Keratinocyte (primary cell): ENCODE results near the gene ZNF678. TPM values are rescaled to one million over a fixed set of nuclear protein-coding genes. Genes with fewer than 3 reads are reported as not detected.

Experiments used
- DNase-seq: peaks from one replicate; pipeline ENCODE4 v3.0.0-alpha.2; 2011; ENCODE audit warnings: low read depth, missing footprints, low spot score
- FAIRE-seq: peaks from 2 replicates; lab custom pipeline; 2011; peaks lifted over from hg19 to GRCh38; lab: Jason Lieb, UNC
- H2AFZ ChIP-seq: 2 replicates; pipeline ENCODE4 v1.6.0; 2012; ENCODE audit warnings: low read length, control low read depth, inconsistent platforms; ENCODE audit not compliant: control insufficient read depth
- H3K27ac ChIP-seq: 2 replicates; pipeline ENCODE4 v1.5.1; 2011; ENCODE audit warnings: low read length; ENCODE audit not compliant: control insufficient read depth, insufficient read depth
- H3K27me3 ChIP-seq: 3 replicates; pipeline ENCODE4 v1.6.0; 2011; ENCODE audit warnings: low read length; ENCODE audit not compliant: control insufficient read depth, insufficient read depth; ENCODE audit errors: extremely low read depth
- H3K36me3 ChIP-seq, 2 experiments: 2 replicates in 1 of 2; 3 replicates in 1 of 2; pipeline ENCODE4 v1.5.1; 2011; ENCODE audit warnings: low read length in 2 of 2, mild to moderate bottlenecking in 1 of 2; ENCODE audit not compliant: control insufficient read depth in 2 of 2, insufficient read depth in 2 of 2; ENCODE audit errors: extremely low read depth in 1 of 2
- H3K4me1 ChIP-seq: 3 replicates; pipeline ENCODE4 v1.5.1; 2011; ENCODE audit warnings: low read length; ENCODE audit not compliant: control insufficient read depth, insufficient read depth; ENCODE audit errors: extremely low read depth
- H3K4me2 ChIP-seq: 3 replicates; pipeline ENCODE4 v1.6.0; 2011; ENCODE audit warnings: low read depth, low read length; ENCODE audit not compliant: control insufficient read depth, insufficient read depth; ENCODE audit errors: extremely low read depth
- H3K4me3 ChIP-seq, 3 experiments: fragments of 200-600 bp in 1 of 3; sonication (generic) in 1 of 3; 2 replicates in 2 of 3; 3 replicates in 1 of 3; pipeline ENCODE4 v1.5.1; 2011 to 2016; ENCODE audit warnings: low read length in 3 of 3, mild to moderate bottlenecking in 3 of 3, control low read depth in 2 of 3, inconsistent platforms in 1 of 3, low read depth in 1 of 3, mixed read lengths in 1 of 3, mixed run types in 1 of 3, moderate library complexity in 1 of 3; ENCODE audit not compliant: control insufficient read depth in 2 of 3, insufficient read depth in 2 of 3; ENCODE audit errors: extremely low read depth in 1 of 3
- H3K79me2 ChIP-seq: 2 replicates; pipeline ENCODE4 v1.6.0; 2012; ENCODE audit warnings: low read length; ENCODE audit not compliant: control insufficient read depth, insufficient read depth
- H3K9ac ChIP-seq: 3 replicates; pipeline ENCODE4 v1.6.0; 2011; ENCODE audit warnings: low read length; ENCODE audit not compliant: control insufficient read depth, insufficient read depth; ENCODE audit errors: extremely low read depth
- H3K9me1 ChIP-seq: 3 replicates; pipeline ENCODE4 v1.6.0; 2011; ENCODE audit warnings: low read length; ENCODE audit not compliant: control insufficient read depth, insufficient read depth; ENCODE audit errors: extremely low read depth
- H3K9me3 ChIP-seq: 2 replicates; pipeline ENCODE4 v1.5.1; 2012; ENCODE audit warnings: low read depth, low read length; ENCODE audit not compliant: control insufficient read depth
- H4K20me1 ChIP-seq: 3 replicates; pipeline ENCODE4 v1.6.0; 2011; ENCODE audit warnings: low read length; ENCODE audit not compliant: control insufficient read depth, insufficient read depth; ENCODE audit errors: extremely low read depth
- CTCF ChIP-seq, 3 experiments: IDR thresholded peaks in 1 of 3; conservative IDR thresholded peaks in 1 of 3; optimal IDR thresholded peaks in 1 of 3; 2 replicates in 2 of 3; 3 replicates in 1 of 3; pipeline versions ENCODE3 to v1.5.1; 2011; ENCODE audit warnings: low read length in 3 of 3, mild to moderate bottlenecking in 3 of 3, moderate library complexity in 2 of 3, control low read depth in 1 of 3, inconsistent platforms in 1 of 3; ENCODE audit not compliant: insufficient read depth in 2 of 3; ENCODE audit errors: extremely low read depth in 1 of 3
- EZH2 ChIP-seq: IDR thresholded peaks from one replicate; pipeline ENCODE4 v1.6.1; 2012; ENCODE audit warnings: inconsistent platforms, mild to moderate bottlenecking, low read length, moderate library complexity
- dilution Hi-C: fragments of 300-500 bp; cut with MboI; formaldehyde crosslinking; loops from one replicate; pipeline ENCODE4 v1.7.0; 2020; ENCODE audit warnings: low sequenced_read_pairs; ENCODE audit not compliant: extremely low pct_ligation_motif_present
- polyA plus RNA-seq, 5 experiments: library from polyadenylated mRNA; depleted of rRNA in 3 of 5; stranded (reverse) in 3 of 5; stranded (forward) in 1 of 5; unstranded in 1 of 5; fragments of >200 nt; gene quantifications; 1 replicate in 1 of 5; 2 replicates in 3 of 5; 3 replicates in 1 of 5; pipeline versions ENCODE4 v1.2.1 to v1.2.3, GENCODE V29; 2011 to 2012; ENCODE audit warnings: missing spikeins in 2 of 5, low read depth in 1 of 5, low replicate concordance in 1 of 5

ZNF678 gene
- polyA plus RNA-seq, 1 donor (not counting 4 experiments of a cell fraction or from before 2014, with no cell fraction given): 3.0 TPM

DNA sequence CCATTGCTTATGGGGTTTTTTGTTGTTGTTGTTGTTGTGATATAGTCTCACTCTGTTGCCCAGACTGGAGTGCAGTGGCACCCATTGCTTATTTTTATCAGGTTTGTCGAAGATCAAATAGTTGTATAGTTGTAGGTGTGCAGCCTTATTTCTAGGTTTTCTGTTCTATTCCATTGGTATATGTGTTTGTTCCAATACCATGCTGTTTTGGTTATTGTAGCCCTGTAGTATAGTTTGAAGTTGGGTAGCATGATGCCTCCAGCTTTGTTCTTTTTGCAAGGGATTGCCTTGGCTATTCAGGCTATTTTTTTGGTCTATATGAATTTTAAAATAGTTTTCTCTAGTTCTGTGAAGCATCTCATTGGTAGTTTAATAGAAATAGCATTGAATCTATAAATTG lies 11.6 kb downstream of the ZNF678 start:
- Histone ChIP-seq H3K9me1 (no peaks in the 10 kb centered on the region), H3K4me3 (no peak overlapping the region), H3K4me1 (no peaks in the 10 kb centered on the region), H3K79me2 (peaks cover 38% of the 10 kb centered on the region), H3K27me3 (no peaks in the 10 kb centered on the region), H3K36me3 (no peaks in the 10 kb centered on the region), H3K4me2 (no peak overlapping the region), H3K27ac (no peak overlapping the region), H2AFZ (no peak overlapping the region), H4K20me1 (peaks cover 2% of the 10 kb centered on the region), H3K9ac (no peak overlapping the region), H3K9me3 (no peaks in the 10 kb centered on the region)
- dilution Hi-C loops: no loop called here
- no peak for TF ChIP-seq CTCF (optimal IDR thresholded peaks at IDR 0.05 in 1 of 3, IDR thresholded peaks at IDR 0.05 in 1 of 3, conservative IDR thresholded peaks at IDR 0.05 in 1 of 3; ENCODE audit: extremely low read depth in 1 of 3, insufficient read depth in 2 of 3, low read length in 3 of 3)
- no peak for TF ChIP-seq EZH2
- FAIRE-seq: no peak
- DNase-seq: no peak

DNA sequence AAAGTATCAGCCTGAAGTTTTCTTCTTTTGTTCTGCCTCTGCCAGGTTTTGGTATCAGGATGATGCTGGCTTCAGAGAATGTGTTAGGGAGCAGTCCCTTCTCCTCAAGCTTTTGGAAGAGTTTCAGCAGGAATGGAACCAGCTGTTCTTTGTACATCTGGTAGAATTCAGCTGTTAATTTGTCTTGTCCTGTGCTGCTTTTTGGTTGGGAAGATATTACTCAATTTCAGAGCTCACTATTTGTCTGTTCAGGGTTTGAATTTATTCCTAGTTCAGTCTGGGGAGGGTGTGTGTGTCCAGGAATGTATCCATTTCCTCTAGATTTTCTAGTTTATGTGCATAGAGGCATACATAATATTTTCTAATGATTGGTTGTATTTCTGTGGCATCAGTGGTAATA lies 12.8 kb downstream of the ZNF678 start:
- no peaks in the 10 kb centered on the region for H3K9me1 ChIP-seq
- DNase-seq (no peak), FAIRE-seq (no peak)
- H2AFZ ChIP-seq: no peak overlapping the region
- no peaks in the 10 kb centered on the region for H3K36me3 ChIP-seq
- H3K27me3 ChIP-seq: no peaks in the 10 kb centered on the region
- TF ChIP-seq CTCF (optimal IDR thresholded peaks at IDR 0.05 in 1 of 3, IDR thresholded peaks at IDR 0.05 in 1 of 3, conservative IDR thresholded peaks at IDR 0.05 in 1 of 3; ENCODE audit: extremely low read depth in 1 of 3, insufficient read depth in 2 of 3, low read length in 3 of 3) (no peak), EZH2 (no peak)
- no peak overlapping the region for H3K27ac ChIP-seq
- no peaks in the 10 kb centered on the region for H3K4me1 ChIP-seq
- peaks cover 34% of the 10 kb centered on the region for H3K79me2 ChIP-seq
- H3K9ac ChIP-seq: no peak overlapping the region
- peaks cover 2% of the 10 kb centered on the region for H4K20me1 ChIP-seq
- dilution Hi-C loops: no loop called here
- H3K4me3 ChIP-seq: no peak overlapping the region
- H3K4me2 ChIP-seq: no peak overlapping the region
- no peaks in the 10 kb centered on the region for H3K9me3 ChIP-seq
